HepG2 (cell line): ENCODE measurements around the gene CXXC5. TPM values are rescaled to one million over a fixed set of nuclear protein-coding genes. Genes with fewer than 3 reads are reported as not detected.
A peak's percentile ranks its signal among the peaks of the same experiment; 100 is the strongest.

ENCODE experiments used
- ARNTL ChIP-seq: sonication (generic); formaldehyde crosslinking; IDR thresholded peaks from 2 replicates; pipeline ENCODE4 v1.4.0; 2020; ENCODE audit warnings: mild to moderate bottlenecking, missing genetic modification reagents
- HDAC2 ChIP-seq: sonication (generic); formaldehyde crosslinking; IDR thresholded peaks from 2 replicates; pipeline ENCODE4 v1.4.0; 2020; ENCODE audit warnings: missing genetic modification reagents
- HOXA3 ChIP-seq: sonication (generic); formaldehyde crosslinking; IDR thresholded peaks from 2 replicates; pipeline ENCODE4 v1.5.0; 2020; ENCODE audit warnings: missing genetic modification reagents
- KDM1A ChIP-seq: IDR thresholded peaks from 2 replicates; pipeline ENCODE4 v1.6.1; 2016; ENCODE audit warnings: missing compliant biosample characterization
- KLF9 ChIP-seq: IDR thresholded peaks from 2 replicates; pipeline ENCODE4 v1.6.1; 2016; ENCODE audit warnings: low read depth
- MAFG ChIP-seq: sonication (generic); formaldehyde crosslinking; IDR thresholded peaks from 2 replicates; pipeline ENCODE4 v1.5.1; 2020; ENCODE audit warnings: mild to moderate bottlenecking, missing genetic modification reagents
- MZF1 ChIP-seq: sonication (generic); formaldehyde crosslinking; IDR thresholded peaks from 2 replicates; pipeline ENCODE4 v1.8.1; 2023; ENCODE audit warnings: mild to moderate bottlenecking, missing genetic modification reagents, borderline replicate concordance
- REL ChIP-seq: sonication (generic); formaldehyde crosslinking; conservative IDR thresholded peaks from 2 replicates; pipeline ENCODE4 v1.8.0; 2022; ENCODE audit warnings: mild to moderate bottlenecking, missing genetic modification reagents, moderate library complexity
- RFX5 ChIP-seq: IDR thresholded peaks from 2 replicates; pipeline ENCODE4 v1.6.1; 2011; ENCODE audit warnings: low read depth, low read length, improper control_type of control experiment
- SYNCRIP ChIP-seq: fragments of 200-400 bp; formaldehyde crosslinking; IDR thresholded peaks from 2 replicates; pipeline ENCODE4 v1.6.1; 2018; ENCODE audit warnings: mild to moderate bottlenecking, low read depth, low read length; ENCODE audit not compliant: insufficient read depth
- ZMYM3 ChIP-seq: sonication (generic); formaldehyde crosslinking; IDR thresholded peaks from 2 replicates; pipeline ENCODE4 v1.5.1; 2020; ENCODE audit warnings: mild to moderate bottlenecking, missing genetic modification reagents
- ZNF33B ChIP-seq: sonication (generic); formaldehyde crosslinking; IDR thresholded peaks from 2 replicates; pipeline ENCODE4 v1.5.1; 2020; ENCODE audit warnings: mild to moderate bottlenecking, missing genetic modification reagents
- ZNF670 ChIP-seq: sonication (generic); formaldehyde crosslinking; IDR thresholded peaks from 2 replicates; pipeline ENCODE4 v1.8.0; 2022; ENCODE audit warnings: mild to moderate bottlenecking, missing genetic modification reagents, borderline replicate concordance
- ZNF766 ChIP-seq: sonication (generic); formaldehyde crosslinking; IDR thresholded peaks from 2 replicates; pipeline ENCODE4 v1.5.0; 2020; ENCODE audit warnings: missing genetic modification reagents, borderline replicate concordance
- polyA plus RNA-seq, 8 experiments: library from polyadenylated mRNA; depleted of rRNA in 3 of 8; stranded (reverse) in 7 of 8; unstranded in 1 of 8; fragments of >200 nt; fragmentation: Illumina TruSeq in 4 of 8; extraction: Trizol in 4 of 8; gene quantifications; 2 replicates each; pipeline versions ENCODE4 v1.2.1 to v1.2.3, GENCODE V29; 2011 to 2016; ENCODE audit warnings: low read depth in 4 of 8, missing spikeins in 1 of 8, mixed read lengths in 1 of 8; ENCODE audit not compliant: insufficient read depth in 1 of 8
- total RNA-seq, 5 experiments: library from RNA; depleted of rRNA; stranded (reverse); fragments of >200 nt; fragmentation: Illumina TruSeq; extraction: Trizol; gene quantifications; 2 replicates each; pipeline ENCODE4 v1.2.3, GENCODE V29; 2016; ENCODE audit warnings: low read depth in 1 of 5
- TF ChIP-seq, protein P1 (sequence below): sonication (generic); formaldehyde crosslinking; IDR thresholded peaks from 2 replicates; pipeline ENCODE4 v1.4.0; 2020; ENCODE audit warnings: missing genetic modification reagents
- TF ChIP-seq, protein P2 (sequence below): sonication (generic); formaldehyde crosslinking; IDR thresholded peaks from 2 replicates; pipeline ENCODE4 v1.4.0; 2020; ENCODE audit warnings: missing genetic modification reagents, borderline replicate concordance
- TF ChIP-seq, protein P3 (sequence below): sonication (generic); formaldehyde crosslinking; IDR thresholded peaks from 2 replicates; pipeline ENCODE4 v1.8.0; 2023; ENCODE audit warnings: mild to moderate bottlenecking, missing genetic modification reagents
- TF ChIP-seq, protein P4 (sequence below): sonication (generic); formaldehyde crosslinking; IDR thresholded peaks from 2 replicates; pipeline ENCODE4 v1.4.0; 2020; ENCODE audit warnings: low read depth, mild to moderate bottlenecking, missing genetic modification reagents
- TF ChIP-seq, protein P5 (sequence below): sonication (generic); formaldehyde crosslinking; IDR thresholded peaks from 2 replicates; pipeline ENCODE4 v1.5.1; 2020; ENCODE audit warnings: mild to moderate bottlenecking, missing genetic modification reagents
- TF ChIP-seq, protein P6 (sequence below): sonication (generic); formaldehyde crosslinking; IDR thresholded peaks from 2 replicates; pipeline ENCODE4 v1.8.1; 2023; ENCODE audit warnings: mild to moderate bottlenecking, inconsistent platforms, moderate library complexity, missing genetic modification reagents, borderline replicate concordance

CXXC5 gene
- total and polyA plus RNA-seq, 2 of the 13 experiments (the other 11 are each of a cell fraction or from before 2014, with no cell fraction given) = 32.3 to 33.0 TPM

DNA sequence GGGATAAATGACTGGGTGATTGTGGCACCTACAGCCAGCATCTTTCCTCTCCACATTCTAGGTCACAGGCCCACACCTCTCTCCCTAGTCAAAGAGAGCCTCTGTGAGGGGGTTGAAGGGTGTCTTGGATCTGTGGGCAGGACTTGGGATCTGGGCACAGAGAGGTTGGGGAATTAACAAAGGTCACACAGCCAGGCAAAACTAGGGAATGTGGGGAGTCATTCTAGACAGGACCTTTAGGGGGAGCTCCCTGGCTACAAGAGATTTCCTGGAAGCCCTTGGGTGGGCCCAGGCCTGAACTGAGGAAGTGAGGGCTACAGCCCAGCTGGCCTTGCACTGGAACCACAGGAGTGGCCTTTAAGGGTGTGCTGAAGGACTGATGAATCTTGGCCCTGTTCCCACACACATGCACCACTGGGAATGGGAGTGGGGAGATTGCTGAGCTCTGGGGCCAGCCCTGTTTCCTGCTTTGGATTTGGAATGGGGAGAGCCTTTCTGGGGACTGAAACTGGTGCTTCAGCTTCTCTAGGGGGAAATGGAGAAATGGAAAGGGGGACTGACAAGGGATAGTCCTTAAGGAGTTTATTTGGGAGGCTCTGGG is 12.4 kb upstream of the CXXC5 start (continued):
- TF ChIP-seq REL (CRISPR knock-in tag) (no peak), HOXA3 (CRISPR knock-in tag) (no peak), KDM1A (CRISPR knock-in tag) (peak; percentile 85), HDAC2 (CRISPR knock-in tag) (peak; percentile 49; the same call in 1 of the 2 replicates), ZMYM3 (CRISPR knock-in tag) (peak; percentile 99), ARNTL (CRISPR knock-in tag) (no peak), MZF1 (CRISPR knock-in tag) (no peak), MAFG (CRISPR knock-in tag) (no peak), ZNF670 (CRISPR knock-in tag) (no peak), ZNF766 (no peak), ZNF33B (CRISPR knock-in tag) (no peak), SYNCRIP (no peak), KLF9 (no peak), RFX5 (no peak)
- TF ChIP-seq, protein P1, sequence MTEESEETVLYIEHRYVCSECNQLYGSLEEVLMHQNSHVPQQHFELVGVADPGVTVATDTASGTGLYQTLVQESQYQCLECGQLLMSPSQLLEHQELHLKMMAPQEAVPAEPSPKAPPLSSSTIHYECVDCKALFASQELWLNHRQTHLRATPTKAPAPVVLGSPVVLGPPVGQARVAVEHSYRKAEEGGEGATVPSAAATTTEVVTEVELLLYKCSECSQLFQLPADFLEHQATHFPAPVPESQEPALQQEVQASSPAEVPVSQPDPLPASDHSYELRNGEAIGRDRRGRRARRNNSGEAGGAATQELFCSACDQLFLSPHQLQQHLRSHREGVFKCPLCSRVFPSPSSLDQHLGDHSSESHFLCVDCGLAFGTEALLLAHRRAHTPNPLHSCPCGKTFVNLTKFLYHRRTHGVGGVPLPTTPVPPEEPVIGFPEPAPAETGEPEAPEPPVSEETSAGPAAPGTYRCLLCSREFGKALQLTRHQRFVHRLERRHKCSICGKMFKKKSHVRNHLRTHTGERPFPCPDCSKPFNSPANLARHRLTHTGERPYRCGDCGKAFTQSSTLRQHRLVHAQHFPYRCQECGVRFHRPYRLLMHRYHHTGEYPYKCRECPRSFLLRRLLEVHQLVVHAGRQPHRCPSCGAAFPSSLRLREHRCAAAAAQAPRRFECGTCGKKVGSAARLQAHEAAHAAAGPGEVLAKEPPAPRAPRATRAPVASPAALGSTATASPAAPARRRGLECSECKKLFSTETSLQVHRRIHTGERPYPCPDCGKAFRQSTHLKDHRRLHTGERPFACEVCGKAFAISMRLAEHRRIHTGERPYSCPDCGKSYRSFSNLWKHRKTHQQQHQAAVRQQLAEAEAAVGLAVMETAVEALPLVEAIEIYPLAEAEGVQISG (CRISPR knock-in tag) = no peak
- TF ChIP-seq, protein P2, sequence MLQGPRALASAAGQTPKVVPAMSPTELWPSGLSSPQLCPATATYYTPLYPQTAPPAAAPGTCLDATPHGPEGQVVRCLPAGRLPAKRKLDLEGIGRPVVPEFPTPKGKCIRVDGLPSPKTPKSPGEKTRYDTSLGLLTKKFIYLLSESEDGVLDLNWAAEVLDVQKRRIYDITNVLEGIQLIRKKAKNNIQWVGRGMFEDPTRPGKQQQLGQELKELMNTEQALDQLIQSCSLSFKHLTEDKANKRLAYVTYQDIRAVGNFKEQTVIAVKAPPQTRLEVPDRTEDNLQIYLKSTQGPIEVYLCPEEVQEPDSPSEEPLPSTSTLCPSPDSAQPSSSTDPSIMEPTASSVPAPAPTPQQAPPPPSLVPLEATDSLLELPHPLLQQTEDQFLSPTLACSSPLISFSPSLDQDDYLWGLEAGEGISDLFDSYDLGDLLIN (CRISPR knock-in tag) = no peak
- TF ChIP-seq, protein P3, sequence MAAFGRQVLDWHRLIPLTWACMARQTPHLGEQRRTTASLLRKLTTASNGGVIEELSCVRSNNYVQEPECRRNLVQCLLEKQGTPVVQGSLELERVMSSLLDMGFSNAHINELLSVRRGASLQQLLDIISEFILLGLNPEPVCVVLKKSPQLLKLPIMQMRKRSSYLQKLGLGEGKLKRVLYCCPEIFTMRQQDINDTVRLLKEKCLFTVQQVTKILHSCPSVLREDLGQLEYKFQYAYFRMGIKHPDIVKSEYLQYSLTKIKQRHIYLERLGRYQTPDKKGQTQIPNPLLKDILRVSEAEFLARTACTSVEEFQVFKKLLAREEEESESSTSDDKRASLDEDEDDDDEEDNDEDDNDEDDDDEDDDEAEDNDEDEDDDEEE (CRISPR knock-in tag) = no peak
- TF ChIP-seq, protein P4, sequence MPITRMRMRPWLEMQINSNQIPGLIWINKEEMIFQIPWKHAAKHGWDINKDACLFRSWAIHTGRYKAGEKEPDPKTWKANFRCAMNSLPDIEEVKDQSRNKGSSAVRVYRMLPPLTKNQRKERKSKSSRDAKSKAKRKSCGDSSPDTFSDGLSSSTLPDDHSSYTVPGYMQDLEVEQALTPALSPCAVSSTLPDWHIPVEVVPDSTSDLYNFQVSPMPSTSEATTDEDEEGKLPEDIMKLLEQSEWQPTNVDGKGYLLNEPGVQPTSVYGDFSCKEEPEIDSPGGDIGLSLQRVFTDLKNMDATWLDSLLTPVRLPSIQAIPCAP = no peak
- TF ChIP-seq, protein P5, sequence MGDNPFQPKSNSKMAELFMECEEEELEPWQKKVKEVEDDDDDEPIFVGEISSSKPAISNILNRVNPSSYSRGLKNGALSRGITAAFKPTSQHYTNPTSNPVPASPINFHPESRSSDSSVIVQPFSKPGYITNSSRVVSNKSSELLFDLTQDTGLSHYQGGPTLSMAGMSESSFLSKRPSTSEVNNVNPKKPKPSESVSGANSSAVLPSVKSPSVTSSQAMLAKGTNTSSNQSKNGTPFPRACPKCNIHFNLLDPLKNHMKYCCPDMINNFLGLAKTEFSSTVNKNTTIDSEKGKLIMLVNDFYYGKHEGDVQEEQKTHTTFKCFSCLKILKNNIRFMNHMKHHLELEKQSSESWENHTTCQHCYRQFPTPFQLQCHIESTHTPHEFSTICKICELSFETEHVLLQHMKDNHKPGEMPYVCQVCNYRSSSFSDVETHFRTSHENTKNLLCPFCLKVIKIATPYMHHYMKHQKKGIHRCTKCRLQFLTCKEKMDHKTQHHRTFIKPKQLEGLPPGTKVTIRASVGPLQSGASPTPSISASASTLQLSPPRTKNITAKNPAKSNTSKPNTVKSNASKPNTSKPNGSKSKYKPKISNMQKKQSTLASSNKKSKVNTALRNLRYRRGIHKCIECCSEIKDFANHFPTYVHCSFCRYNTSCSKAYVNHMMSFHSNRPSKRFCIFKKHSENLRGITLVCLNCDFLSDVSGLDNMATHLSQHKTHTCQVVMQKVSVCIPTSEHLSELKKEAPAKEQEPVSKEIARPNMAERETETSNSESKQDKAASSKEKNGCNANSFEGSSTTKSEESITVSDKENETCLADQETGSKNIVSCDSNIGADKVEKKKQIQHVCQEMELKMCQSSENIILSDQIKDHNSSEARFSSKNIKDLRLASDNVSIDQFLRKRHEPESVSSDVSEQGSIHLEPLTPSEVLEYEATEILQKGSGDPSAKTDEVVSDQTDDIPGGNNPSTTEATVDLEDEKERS (CRISPR knock-in tag) = peak; percentile 81
- TF ChIP-seq, protein P6, sequence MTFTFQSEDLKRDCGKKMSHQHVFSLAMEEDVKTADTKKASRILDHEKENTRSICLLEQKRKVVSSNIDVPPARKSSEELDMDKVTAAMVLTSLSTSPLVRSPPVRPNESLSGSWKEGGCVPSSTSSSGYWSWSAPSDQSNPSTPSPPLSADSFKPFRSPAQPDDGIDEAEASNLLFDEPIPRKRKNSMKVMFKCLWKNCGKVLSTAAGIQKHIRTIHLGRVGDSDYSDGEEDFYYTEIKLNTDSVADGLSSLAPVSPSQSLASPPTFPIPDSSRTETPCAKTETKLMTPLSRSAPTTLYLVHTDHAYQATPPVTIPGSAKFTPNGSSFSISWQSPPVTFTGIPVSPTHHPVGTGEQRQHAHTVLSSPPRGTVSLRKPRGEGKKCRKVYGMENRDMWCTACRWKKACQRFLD (CRISPR knock-in tag) = no peak
